Stimulated activated naive B cell treated with anti-CD40 and anti-IgM and Interleukin-4, amounts not matched to agents 10 μg/mL and 1 μg/mL and 100 μg/mL, for 72 hours (primary cell): ENCODE data around the gene GRIA1.

Experiments
- ATAC-seq, 2 donors: fragments of 150-1000 bp; cut with Tn5 transposase; replicated peaks; 2 replicates each; pipeline ENCODE4 v1.10.0; 2021; ENCODE audit warnings: moderate library complexity in 1 of 2
- DNase-seq: peaks from one replicate; pipeline ENCODE4 v3.0.0; 2021
- H3K27ac Mint-ChIP-seq: one replicate; pipeline ENCODE4 v1.8.0; 2022; ENCODE audit warnings: mild to moderate bottlenecking, mixed read lengths
- H3K27me3 Mint-ChIP-seq, 2 donors: one replicate each; pipeline ENCODE4 v1.8.0; 2022; ENCODE audit warnings: mixed read lengths in 2 of 2
- H3K36me3 Mint-ChIP-seq, 2 donors: one replicate each; pipeline ENCODE4 v1.8.0; 2022; ENCODE audit warnings: mixed read lengths in 2 of 2, mild to moderate bottlenecking in 1 of 2
- H3K4me1 Mint-ChIP-seq, 2 donors: one replicate each; pipeline ENCODE4 v1.8.0; 2022; ENCODE audit warnings: mixed read lengths in 2 of 2, mild to moderate bottlenecking in 1 of 2
- H3K4me3 Mint-ChIP-seq, 2 donors: one replicate each; pipeline ENCODE4 v1.8.0; 2022; ENCODE audit warnings: mild to moderate bottlenecking in 2 of 2, mixed read lengths in 2 of 2, moderate library complexity in 1 of 2
- H3K9me3 Mint-ChIP-seq, 2 donors: one replicate each; pipeline ENCODE4 v1.8.0; 2022; ENCODE audit warnings: mixed read lengths in 2 of 2, mild to moderate bottlenecking in 1 of 2

GRIA1 gene

DNA sequence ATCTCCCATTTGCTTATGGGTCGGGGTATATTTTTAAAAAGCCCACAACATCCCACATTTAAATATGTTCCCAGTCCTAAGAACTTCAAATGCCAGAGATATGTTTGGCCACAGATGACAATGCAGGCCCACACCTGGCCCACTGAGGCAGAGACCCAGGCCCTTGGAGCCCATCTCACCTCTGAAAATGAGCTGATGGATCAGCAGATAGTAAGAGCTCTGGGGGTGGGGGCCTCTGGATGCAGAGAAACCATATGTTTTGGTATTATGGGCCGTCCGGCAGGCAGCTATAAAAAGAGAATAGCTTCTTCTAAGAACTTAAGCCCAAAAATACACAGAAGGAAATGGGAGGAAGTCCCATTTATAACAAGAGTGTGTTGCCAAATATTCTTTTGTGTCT, 256.0 kb downstream of the GRIA1 start:
- DNase-seq, result no peak
- no peaks in the 10 kb centered on the region for H3K4me1 Mint-ChIP-seq
- no peak overlapping the region for H3K27ac Mint-ChIP-seq
- no peaks in the 10 kb centered on the region for H3K36me3 Mint-ChIP-seq
- H3K9me3 Mint-ChIP-seq, result no peaks in the 10 kb centered on the region
- no peaks in the 10 kb centered on the region for H3K27me3 Mint-ChIP-seq
- no peak overlapping the region for H3K4me3 Mint-ChIP-seq
- no peak for ATAC-seq

DNA sequence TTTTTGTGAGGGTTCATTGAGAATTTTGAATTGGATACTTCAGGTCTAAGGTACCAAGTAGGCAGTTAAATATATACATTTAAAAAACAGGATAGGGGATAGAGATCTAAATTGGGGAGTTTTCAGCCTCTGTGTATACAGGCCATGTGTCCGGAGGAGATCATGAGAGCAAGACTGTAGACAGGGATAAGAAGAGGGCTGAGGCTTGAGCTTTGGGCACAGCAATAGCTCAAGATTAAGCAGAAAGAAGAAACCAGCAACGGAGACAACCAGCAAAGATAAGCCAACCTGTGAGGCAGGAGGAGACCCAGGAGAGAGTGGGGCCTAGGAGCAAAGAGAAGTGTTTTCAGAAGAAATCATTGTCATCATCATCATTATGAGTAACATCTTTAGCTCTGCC, 258.4 kb downstream of the GRIA1 start:
- Mint-ChIP-seq H3K9me3 (no peaks in the 10 kb centered on the region), H3K27me3 (no peaks in the 10 kb centered on the region), H3K4me1 (no peaks in the 10 kb centered on the region), H3K4me3 (no peak overlapping the region), H3K27ac (no peak overlapping the region), H3K36me3 (no peaks in the 10 kb centered on the region)
- no peak for ATAC-seq
- no peak for DNase-seq

DNA sequence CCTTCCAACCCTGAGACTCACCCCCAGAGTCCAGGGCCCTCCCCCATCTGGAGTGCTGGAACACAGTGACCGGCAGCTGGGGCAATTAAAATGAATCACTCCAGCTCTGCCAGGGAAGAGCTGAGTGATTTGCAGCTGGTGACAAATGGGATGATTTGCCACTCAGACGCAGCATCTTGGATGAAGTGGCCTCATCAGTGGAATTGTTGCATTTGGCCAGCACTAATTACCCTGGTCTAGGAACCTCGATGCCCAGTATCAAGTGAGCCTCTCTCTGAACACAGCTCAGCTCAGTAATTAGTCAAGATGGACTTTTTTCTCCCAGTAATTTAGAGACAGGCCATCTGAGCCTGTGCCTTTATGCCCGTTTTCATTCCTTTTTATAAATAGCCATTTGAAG, 259.5 kb downstream of the GRIA1 start:
- ATAC-seq, result no peak
- H3K27me3 Mint-ChIP-seq, result no peaks in the 10 kb centered on the region
- DNase-seq, result no peak
- H3K36me3 Mint-ChIP-seq, result no peaks in the 10 kb centered on the region
- H3K27ac Mint-ChIP-seq, result no peak overlapping the region
- no peak overlapping the region for H3K4me3 Mint-ChIP-seq
- no peaks in the 10 kb centered on the region for H3K4me1 Mint-ChIP-seq
- H3K9me3 Mint-ChIP-seq, result no peaks in the 10 kb centered on the region

DNA sequence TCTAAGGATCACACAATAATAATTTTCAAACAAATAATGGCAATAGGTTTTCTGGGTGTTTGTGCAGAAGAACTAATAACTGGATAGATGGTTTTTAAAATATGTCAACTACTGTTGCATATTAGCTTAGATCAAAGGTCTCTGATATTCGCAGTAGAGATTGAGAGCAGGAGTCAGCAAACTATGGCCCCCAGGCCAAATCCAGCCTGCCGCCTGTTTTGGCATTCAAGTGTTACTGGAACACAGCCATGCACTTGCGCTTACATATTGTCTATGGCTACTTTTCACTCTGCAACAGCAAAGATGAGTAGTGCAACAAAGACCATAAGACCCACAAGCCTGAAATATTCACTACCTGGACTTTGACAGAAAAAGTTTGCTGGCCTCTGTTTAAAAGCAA, 260.8 kb downstream of the GRIA1 start:
- H3K9me3 Mint-ChIP-seq, result no peaks in the 10 kb centered on the region
- H3K4me3 Mint-ChIP-seq, result no peak overlapping the region
- H3K27ac Mint-ChIP-seq, result no peak overlapping the region
- DNase-seq (no peak), ATAC-seq (no peak)
- no peaks in the 10 kb centered on the region for H3K4me1 Mint-ChIP-seq
- H3K27me3 Mint-ChIP-seq, result no peaks in the 10 kb centered on the region
- H3K36me3 Mint-ChIP-seq, result no peaks in the 10 kb centered on the region

DNA sequence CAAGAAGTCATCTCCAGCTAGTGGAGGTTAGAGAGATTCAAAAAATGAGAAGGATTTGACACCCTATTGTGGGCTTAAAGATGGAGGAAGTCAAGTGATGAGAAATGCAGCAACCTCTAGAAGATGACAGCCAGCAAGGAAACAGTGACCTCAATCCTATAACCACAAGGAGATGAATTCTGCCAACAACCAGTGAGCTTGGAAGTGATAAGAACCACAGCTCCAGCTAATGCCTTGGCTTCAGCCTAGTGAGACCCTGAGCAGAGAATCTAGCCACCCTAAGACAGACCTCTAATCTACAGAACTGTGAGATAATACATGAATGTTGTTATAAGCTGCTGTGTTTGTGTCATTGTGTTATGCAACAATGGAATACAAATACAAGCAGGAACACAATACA, 262.4 kb downstream of the GRIA1 start:
- no peaks in the 10 kb centered on the region for H3K27me3 Mint-ChIP-seq
- no peak for DNase-seq
- peaks cover 4 to 6% of the 10 kb centered on the region in 2 donors for H3K9me3 Mint-ChIP-seq
- no peaks in the 10 kb centered on the region for H3K4me1 Mint-ChIP-seq
- no peak overlapping the region for H3K27ac Mint-ChIP-seq
- ATAC-seq, result no peak
- no peak overlapping the region for H3K4me3 Mint-ChIP-seq
- no peaks in the 10 kb centered on the region for H3K36me3 Mint-ChIP-seq

DNA sequence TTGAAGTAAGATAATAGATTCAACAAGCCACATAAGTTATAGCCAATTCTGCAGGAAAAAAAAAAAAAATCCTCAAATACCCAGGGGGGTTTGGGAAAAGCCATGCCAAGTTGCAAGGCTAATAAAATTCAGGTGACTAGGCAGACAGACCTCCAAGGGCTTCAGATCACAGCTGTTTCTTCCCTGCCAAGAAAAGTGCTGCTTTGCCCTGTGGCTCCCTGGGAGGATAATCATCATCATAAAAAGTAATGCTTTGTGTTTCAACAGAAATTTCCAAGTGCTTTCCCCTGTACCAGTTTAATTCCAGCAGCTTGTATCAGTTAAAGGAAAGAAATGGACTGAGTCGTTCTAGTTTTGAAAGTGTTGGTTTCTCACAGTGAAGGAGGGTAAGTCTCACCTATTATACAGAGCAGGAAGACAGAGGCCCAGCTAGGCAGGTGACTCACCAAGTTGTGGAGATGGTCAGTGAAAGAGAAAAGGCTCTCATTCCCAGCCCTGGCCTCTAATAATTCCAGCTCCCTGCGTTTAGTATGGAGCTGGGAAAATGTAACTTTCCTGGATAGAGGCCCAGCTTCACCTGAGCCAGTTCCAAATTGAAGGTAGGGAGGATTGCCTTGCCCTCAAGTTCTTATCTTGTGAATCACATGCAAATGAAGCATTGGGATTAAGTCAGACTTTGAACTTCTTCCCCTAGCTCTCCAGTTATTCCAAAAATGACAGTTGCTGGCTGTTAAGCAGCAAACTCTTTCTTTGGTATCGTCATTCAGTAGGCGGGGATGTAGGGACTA, 263.4 kb downstream of the GRIA1 start:
- no peaks in the 10 kb centered on the region for H3K27me3 Mint-ChIP-seq
- peaks cover 4 to 6% of the 10 kb centered on the region in 2 donors for H3K9me3 Mint-ChIP-seq
- H3K36me3 Mint-ChIP-seq, result no peaks in the 10 kb centered on the region
- DNase-seq, result no peak
- no peaks in the 10 kb centered on the region for H3K4me1 Mint-ChIP-seq
- no peak for ATAC-seq
- no peak overlapping the region for H3K4me3 Mint-ChIP-seq
- H3K27ac Mint-ChIP-seq, result no peak overlapping the region

DNA sequence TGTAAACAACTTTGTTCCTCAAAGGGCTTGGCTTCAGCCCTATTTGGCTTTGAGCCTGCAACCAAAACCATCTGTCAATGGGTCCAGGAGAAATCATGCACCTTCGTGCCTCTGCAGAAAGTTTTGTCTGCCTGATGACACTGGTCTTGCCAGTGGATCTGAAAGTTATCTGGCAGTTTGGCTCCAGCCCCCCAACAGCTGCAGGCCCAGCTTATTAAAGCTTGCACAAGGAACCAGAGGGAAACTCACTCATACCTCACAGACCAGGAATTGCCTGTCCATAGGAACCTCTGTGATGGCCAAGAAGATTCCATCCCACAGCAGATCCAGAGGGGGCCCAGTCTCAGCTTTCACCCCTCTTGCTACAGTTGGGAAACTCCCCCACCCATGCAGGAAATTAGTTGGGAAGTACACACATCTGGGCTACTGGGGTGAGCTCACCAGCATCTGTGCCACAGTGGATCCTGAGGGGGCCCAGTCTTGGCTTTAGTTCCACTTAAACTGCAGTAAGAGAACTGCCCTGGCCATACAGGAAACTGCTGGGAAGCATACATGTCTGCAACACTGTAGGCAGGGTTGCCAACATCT, 265.5 kb downstream of the GRIA1 start:
- Mint-ChIP-seq H3K4me3 (no peak overlapping the region), H3K9me3 (peaks cover 4 to 10% of the 10 kb centered on the region in 2 donors), H3K4me1 (no peaks in the 10 kb centered on the region), H3K27ac (no peak overlapping the region), H3K27me3 (no peaks in the 10 kb centered on the region), H3K36me3 (no peaks in the 10 kb centered on the region)
- DNase-seq (no peak), ATAC-seq (no peak)

DNA sequence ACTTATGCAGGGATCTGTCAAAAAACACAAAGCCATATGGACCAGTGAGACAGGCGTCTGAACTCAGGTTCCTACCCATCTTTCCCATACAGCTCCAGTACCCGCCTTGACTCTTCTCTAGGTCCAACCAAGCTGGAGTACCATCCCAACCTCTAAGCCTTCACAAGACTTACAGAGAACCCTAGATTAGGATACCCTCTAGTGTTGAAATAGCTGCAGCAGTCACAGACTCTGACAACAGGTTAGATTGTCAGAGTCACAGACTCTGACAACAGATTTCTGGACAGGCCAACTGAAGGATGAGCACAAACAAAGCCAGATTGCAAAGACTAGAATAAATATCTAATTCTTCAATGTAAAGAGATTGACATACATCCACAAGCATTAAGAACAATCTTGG, 266.1 kb downstream of the GRIA1 start:
- no peaks in the 10 kb centered on the region for H3K4me1 Mint-ChIP-seq
- DNase-seq, result no peak
- H3K27ac Mint-ChIP-seq, result no peak overlapping the region
- H3K4me3 Mint-ChIP-seq, result no peak overlapping the region
- H3K9me3 Mint-ChIP-seq, result peaks cover 4 to 10% of the 10 kb centered on the region in 2 donors
- no peaks in the 10 kb centered on the region for H3K27me3 Mint-ChIP-seq
- no peaks in the 10 kb centered on the region for H3K36me3 Mint-ChIP-seq
- no peak for ATAC-seq

DNA sequence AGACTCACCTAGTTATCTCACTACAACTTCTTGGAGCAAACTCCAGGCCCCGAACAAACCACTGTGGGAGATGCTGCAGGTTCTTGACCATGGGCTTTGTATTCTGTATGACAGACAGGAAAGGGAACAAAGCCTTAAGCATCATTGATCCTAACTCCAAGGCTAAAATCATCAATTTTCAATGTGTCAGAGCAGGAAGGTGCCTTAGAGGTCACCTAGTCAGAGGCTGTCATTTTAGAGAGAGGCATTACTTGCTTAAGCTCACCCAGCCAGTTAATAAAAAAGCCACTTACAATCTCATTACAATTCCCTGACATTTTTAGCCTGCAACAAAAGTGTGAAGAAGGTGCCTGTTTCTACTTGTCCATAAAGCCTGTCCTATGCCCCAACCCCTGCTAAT, 275.5 kb downstream of the GRIA1 start:
- Mint-ChIP-seq H3K27ac (no peak overlapping the region), H3K4me1 (no peaks in the 10 kb centered on the region), H3K9me3 (peaks cover 0 to 2% of the 10 kb centered on the region in 2 donors), H3K36me3 (no peaks in the 10 kb centered on the region), H3K27me3 (no peaks in the 10 kb centered on the region), H3K4me3 (no peak overlapping the region)
- no peak for DNase-seq
- no peak for ATAC-seq

DNA sequence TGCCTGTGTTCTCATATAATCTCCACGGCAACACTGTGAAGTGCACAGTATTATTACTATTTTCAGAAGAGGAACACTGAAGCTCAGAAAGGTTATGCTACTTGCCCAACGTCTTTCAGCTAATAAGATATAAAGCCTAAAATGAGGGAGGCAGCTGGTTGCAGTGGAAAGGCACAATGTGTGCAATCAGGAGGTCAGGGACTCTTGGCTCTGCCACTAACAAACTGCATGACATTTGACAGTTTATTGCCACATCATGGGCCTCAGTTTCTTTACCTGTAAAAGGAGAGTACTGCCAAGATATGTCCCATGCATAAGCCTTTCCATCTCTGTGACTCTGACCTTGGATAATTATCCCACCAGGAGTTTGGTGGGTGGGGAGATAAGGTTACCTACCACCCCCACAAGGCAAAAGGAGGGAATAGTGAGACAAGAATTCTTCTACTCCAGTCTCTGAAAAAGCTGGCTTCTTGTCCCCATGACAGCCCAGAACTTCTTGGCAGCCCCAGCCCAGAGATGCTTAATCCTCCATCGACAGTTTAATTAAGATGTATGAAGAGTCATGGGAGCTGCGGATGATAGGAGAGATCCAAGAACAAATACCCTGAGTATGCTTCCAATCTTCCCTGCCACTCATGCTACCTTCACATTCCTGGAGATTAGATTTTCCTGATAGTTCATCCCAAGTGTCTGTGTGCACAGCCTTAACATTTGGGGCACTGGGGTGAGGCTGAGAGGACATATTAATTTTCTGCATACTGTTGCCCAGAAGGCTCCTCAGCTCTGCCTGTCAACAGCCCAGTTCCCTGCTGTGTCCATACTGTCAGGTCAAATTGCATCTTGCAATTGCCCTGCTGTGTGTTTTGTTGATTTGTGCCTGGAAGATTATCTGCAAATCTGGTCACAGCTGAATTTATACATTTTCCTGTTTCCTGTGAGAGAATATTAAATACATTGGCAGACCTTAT, 277.0 kb downstream of the GRIA1 start:
- no peak for ATAC-seq
- H3K27ac Mint-ChIP-seq, result no peak overlapping the region
- no peak overlapping the region for H3K4me3 Mint-ChIP-seq
- H3K36me3 Mint-ChIP-seq, result no peaks in the 10 kb centered on the region
- H3K27me3 Mint-ChIP-seq, result no peaks in the 10 kb centered on the region
- no peaks in the 10 kb centered on the region for H3K4me1 Mint-ChIP-seq
- no peak for DNase-seq
- no peaks in the 10 kb centered on the region for H3K9me3 Mint-ChIP-seq

DNA sequence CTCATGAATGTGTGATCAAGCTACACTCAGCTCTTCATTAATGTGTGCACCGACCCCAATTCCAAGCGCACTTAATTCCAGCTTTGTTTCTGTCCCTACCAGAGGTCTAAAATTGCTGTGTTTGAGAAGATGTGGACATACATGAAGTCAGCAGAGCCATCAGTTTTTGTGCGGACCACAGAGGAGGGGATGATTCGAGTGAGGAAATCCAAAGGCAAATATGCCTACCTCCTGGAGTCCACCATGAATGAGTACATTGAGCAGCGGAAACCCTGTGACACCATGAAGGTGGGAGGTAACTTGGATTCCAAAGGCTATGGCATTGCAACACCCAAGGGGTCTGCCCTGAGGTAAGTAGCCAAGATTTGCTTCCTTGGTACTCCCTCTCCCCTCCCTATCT, 279.6 kb downstream of the GRIA1 start:
- DNase-seq (no peak), ATAC-seq (no peak)
- no peaks in the 10 kb centered on the region for H3K9me3 Mint-ChIP-seq
- no peaks in the 10 kb centered on the region for H3K36me3 Mint-ChIP-seq
- no peak overlapping the region for H3K4me3 Mint-ChIP-seq
- no peaks in the 10 kb centered on the region for H3K4me1 Mint-ChIP-seq
- no peaks in the 10 kb centered on the region for H3K27me3 Mint-ChIP-seq
- no peak overlapping the region for H3K27ac Mint-ChIP-seq

DNA sequence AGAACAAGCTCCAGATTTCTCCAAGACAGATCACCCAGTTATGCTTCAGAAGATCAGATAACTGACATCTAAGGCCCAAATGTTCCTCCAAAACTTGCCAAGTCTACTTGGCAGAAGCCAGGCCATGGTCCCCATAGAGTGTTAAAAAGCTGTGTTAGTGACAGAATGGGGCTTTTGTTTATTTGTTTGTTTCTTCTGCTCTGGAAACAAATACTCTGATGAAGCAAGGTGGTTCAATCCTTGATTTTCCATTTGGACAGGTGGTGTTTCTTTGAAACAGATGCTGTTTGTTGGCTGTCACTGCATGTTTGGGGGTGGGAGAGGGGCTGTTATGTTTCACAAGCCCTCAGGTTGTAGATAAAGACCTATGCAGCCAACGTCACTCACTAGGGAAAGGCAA, 284.2 kb downstream of the GRIA1 start:
- peaks cover 2 to 6% of the 10 kb centered on the region in 2 donors for H3K9me3 Mint-ChIP-seq
- H3K4me1 Mint-ChIP-seq, result no peaks in the 10 kb centered on the region
- H3K27ac Mint-ChIP-seq, result no peak overlapping the region
- H3K36me3 Mint-ChIP-seq, result no peaks in the 10 kb centered on the region
- H3K27me3 Mint-ChIP-seq, result no peaks in the 10 kb centered on the region
- no peak for ATAC-seq
- no peak for DNase-seq
- H3K4me3 Mint-ChIP-seq, result no peak overlapping the region

DNA sequence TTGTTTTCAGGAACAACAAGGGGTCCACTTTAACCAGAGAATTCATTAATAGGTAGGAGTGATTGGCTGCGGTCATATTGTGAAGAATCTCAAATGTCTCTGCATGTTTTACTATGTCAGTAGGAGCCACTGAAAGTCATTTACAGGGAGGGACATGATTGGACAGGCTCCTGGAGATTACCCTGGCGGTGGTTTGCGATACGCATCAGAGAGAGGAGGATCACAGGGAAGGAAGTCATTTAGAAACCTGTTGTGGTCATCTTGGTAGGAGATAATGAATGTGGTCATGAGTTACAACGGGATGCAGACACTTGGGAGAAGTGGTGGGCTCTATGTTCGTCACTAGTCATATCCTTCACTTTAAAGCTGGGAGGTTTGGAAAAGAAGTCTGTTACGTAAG, 285.5 kb downstream of the GRIA1 start:
- no peaks in the 10 kb centered on the region for H3K36me3 Mint-ChIP-seq
- no peaks in the 10 kb centered on the region for H3K4me1 Mint-ChIP-seq
- no peak for DNase-seq
- H3K4me3 Mint-ChIP-seq, result no peak overlapping the region
- no peaks in the 10 kb centered on the region for H3K27me3 Mint-ChIP-seq
- ATAC-seq, result no peak
- peaks cover 2 to 6% of the 10 kb centered on the region in 2 donors for H3K9me3 Mint-ChIP-seq
- H3K27ac Mint-ChIP-seq, result no peak overlapping the region

DNA sequence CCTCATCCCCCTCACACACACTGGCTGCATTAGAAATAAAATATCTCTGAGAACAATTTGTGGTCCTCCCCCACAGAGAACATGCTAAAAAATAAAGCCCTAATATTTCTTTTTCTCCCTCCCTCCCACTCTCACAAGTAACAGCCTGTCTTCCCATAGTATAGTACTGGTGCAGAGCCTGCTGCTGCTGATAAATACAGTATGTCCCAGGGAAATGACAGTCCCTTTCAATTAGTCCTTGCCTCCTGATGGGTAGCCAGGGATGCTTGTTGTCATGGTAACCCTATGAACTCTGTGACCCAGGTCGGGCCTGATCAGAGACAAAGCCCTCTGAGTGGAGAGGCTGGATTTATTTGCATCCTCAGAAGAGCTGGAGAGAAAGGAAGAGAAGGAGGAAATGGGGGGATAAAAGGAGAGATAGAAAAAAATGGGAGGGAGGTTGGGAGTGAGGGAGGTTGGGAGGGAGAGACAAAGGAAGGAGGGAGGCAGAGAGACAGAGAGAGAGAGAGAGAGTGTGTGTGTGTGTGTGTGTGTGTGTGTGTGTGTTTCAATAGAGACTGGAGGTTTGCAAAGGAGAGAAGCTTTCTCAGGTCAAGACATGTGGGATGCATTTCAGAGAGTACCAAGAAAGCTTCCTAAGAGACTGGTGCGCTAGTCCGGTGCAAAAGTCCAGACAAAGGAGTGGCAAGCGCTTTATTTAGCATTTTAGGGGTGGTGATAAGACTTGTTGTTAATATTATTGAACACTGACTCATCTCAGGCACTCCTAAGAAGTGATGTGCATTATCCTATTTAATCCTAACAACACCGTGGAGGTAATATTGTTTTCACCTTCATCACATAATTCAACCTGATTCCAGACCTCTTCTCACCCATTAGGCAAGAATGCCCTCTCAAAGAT, 287.5 kb downstream of the GRIA1 start:
- Mint-ChIP-seq H3K4me1 (no peaks in the 10 kb centered on the region), H3K9me3 (peaks cover 2 to 6% of the 10 kb centered on the region in 2 donors), H3K27ac (no peak overlapping the region), H3K36me3 (no peaks in the 10 kb centered on the region), H3K27me3 (no peaks in the 10 kb centered on the region), H3K4me3 (no peak overlapping the region)
- no peak for DNase-seq
- ATAC-seq, result no peak
